ENCODE measurements around the gene CHAF1A. TPM values are rescaled to one million over a fixed set of nuclear protein-coding genes. Genes with fewer than 3 reads are reported as not detected.

Gene CHAF1A
- total and polyA plus RNA-seq, 3 donors from 2014 or later = 24.1 to 37.7 (median 28.6) TPM

DNA sequence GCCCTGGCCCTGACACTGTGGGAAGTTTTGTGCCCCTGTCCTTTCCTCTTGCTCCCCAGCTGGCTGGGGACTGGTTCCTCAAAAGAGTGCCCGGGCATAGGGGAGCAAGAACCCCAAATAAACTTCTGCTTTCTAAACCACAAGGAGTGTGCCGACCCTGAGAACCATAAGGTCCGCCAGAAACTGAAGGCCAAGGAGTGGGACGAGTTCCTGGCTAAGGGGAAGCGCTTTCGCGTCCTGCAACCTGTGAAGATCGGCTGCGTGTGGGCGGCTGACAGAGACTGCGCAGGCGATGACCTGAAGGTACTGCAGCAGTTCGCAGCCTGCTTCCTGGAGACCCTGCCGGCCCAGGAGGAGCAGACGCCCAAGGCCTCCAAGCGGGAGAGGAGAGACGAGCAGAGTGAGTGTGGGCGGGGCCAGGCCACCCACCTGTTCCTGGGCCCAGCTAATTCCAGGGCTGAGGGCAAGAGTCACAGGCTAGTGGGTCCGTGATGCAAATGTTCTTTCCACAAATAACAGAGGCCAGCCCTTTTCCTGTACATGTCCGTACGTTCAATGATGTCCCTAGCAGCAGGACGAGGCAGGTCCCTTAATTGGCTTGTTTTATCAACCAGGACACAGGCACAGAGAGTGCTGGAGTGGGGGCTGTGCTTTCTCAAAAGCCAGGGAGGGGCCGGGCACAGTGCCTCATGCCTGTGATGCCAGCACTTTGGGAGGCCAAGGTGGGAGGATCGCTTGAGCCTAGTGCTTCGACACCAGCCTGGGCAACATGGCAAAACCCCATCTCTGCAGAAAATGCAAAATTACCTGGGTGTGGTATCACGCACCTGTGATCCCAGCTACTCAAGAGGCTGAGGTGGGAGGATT lies 29.6 kb downstream of the CHAF1A start:
- Histone ChIP-seq H3K4me1 (no peaks in the 10 kb centered on the region), H3K4me3 (no peak overlapping the region), H3K27ac (peak overlapping the region in 1 of 2 donors; percentile 2), H3K27me3 (no peaks in the 10 kb centered on the region), H3K9me3 (no peaks in the 10 kb centered on the region), H3K36me3 (ENCODE audit: low read depth, missing control alignments) (no peaks in the 10 kb centered on the region)
- WGBS, 2 donors = 59 to 71% methylated on average over 22 to 26 of the region's 26 CpGs
- DNase-seq = no peak
- intact Hi-C loops (cut with DNase I; ENCODE audit: low total_unique reads) = no loop called here
- no peak for TF ChIP-seq POLR2A (IDR thresholded peaks at IDR 0.05)
- TF ChIP-seq, protein P1, sequence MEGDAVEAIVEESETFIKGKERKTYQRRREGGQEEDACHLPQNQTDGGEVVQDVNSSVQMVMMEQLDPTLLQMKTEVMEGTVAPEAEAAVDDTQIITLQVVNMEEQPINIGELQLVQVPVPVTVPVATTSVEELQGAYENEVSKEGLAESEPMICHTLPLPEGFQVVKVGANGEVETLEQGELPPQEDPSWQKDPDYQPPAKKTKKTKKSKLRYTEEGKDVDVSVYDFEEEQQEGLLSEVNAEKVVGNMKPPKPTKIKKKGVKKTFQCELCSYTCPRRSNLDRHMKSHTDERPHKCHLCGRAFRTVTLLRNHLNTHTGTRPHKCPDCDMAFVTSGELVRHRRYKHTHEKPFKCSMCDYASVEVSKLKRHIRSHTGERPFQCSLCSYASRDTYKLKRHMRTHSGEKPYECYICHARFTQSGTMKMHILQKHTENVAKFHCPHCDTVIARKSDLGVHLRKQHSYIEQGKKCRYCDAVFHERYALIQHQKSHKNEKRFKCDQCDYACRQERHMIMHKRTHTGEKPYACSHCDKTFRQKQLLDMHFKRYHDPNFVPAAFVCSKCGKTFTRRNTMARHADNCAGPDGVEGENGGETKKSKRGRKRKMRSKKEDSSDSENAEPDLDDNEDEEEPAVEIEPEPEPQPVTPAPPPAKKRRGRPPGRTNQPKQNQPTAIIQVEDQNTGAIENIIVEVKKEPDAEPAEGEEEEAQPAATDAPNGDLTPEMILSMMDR (IDR thresholded peaks at IDR 0.05) = no peak

DNA sequence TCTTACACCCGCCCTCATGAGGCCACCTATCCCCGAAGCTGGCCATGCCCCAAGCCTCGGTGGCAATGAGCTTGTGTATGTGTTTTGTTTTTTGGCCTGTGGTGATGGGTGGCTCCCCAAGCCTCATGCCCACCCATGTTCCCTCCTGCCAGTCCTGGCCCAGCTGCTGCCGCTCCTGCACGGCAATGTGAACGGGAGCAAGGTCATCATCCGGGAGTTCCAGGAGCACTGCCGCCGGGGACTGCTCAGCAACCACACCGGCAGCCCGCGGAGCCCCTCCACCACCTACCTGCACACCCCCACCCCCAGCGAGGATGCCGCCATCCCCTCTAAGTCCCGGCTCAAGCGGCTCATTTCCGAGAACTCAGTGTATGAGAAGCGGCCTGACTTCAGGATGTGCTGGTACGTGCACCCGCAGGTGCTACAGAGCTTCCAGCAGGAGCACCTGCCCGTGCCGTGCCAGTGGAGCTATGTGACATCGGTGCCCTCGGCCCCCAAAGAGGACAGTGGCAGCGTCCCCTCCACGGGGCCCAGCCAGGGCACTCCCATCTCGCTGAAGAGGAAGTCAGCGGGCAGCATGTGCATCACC lies 30.6 kb downstream of the CHAF1A start:
- no peaks in the 10 kb centered on the region for H3K4me1 ChIP-seq
- H3K4me3 ChIP-seq = no peak overlapping the region
- H3K27me3 ChIP-seq = no peaks in the 10 kb centered on the region
- intact Hi-C loops (cut with DNase I; ENCODE audit: low total_unique reads) = no loop called here
- no peak for TF ChIP-seq POLR2A (IDR thresholded peaks at IDR 0.05)
- TF ChIP-seq, protein P1 (IDR thresholded peaks at IDR 0.05) = no peak
- no peak for DNase-seq
- WGBS, 2 donors = 91 to 93% methylated on average over 11 to 28 of the region's 28 CpGs
- no peaks in the 10 kb centered on the region for H3K9me3 ChIP-seq
- H3K27ac ChIP-seq = no peak overlapping the region
- no peaks in the 10 kb centered on the region for H3K36me3 ChIP-seq (ENCODE audit: low read depth, missing control alignments)

DNA sequence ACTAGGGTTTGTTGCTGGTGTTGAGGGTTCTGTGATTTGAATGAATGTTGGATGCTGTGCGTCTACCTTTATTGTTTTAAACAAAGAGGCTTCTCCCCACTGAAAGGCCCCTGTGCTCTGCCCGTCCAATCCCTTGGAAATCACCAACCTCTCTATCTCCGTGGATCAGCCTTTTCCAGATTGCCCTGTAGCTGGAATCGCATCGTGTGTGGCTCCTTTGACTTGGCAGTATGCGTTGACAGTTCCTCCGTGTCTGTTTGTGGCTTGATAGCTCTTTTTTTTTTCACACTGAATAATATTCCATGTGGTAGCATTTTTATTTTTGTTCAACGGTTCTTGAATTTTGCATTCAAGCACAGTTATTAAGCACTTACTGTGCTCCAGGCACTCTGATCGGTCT lies 32.0 kb downstream of the CHAF1A start:
- no peak for DNase-seq

DNA sequence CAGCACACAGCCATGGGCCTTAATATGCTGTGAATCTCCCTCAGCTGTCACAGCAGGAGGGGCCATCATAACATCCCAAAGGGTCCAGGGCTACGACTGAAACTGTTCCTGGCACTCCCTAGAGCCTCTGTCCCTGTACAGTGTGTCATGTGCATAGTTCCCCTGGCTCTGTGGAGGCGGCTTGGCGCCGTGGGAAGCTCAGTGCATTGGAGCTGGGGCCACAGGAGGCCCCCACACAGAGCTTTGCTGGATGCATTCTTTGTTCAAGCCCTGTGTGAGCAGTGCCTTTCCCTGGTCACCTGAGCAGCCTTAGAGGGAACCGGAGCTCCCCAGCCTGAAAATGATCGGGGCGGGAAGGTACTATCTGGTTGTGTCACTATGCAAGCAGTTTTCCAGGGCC lies 33.8 kb downstream of the CHAF1A start:
- no peaks in the 10 kb centered on the region for H3K36me3 ChIP-seq (ENCODE audit: low read depth, missing control alignments)
- no peak for TF ChIP-seq POLR2A (IDR thresholded peaks at IDR 0.05)
- TF ChIP-seq, protein P1 (IDR thresholded peaks at IDR 0.05) = no peak

More for the DNA sequence above, 32.0 kb downstream of the CHAF1A start:
- Histone ChIP-seq H3K36me3 (ENCODE audit: low read depth, missing control alignments) (no peaks in the 10 kb centered on the region), H3K4me1 (no peaks in the 10 kb centered on the region), H3K4me3 (no peak overlapping the region), H3K27ac (no peak overlapping the region), H3K9me3 (no peaks in the 10 kb centered on the region), H3K27me3 (no peaks in the 10 kb centered on the region)
- TF ChIP-seq, protein P1 (IDR thresholded peaks at IDR 0.05) = no peak
- TF ChIP-seq POLR2A (IDR thresholded peaks at IDR 0.05) = no peak
- intact Hi-C loops (cut with DNase I; ENCODE audit: low total_unique reads) = no loop called here
- 95 to 97% methylated on average over 9 of the region's 9 CpGs for WGBS, 2 donors

More for the DNA sequence above, 33.8 kb downstream of the CHAF1A start:
- Histone ChIP-seq H3K27ac (no peak overlapping the region), H3K27me3 (no peaks in the 10 kb centered on the region), H3K4me3 (no peak overlapping the region), H3K9me3 (no peaks in the 10 kb centered on the region), H3K4me1 (no peaks in the 10 kb centered on the region)
- intact Hi-C loops (cut with DNase I; ENCODE audit: low total_unique reads) = no loop called here
- whole genome bisulfite sequencing, 2 donors = 80 to 97% methylated on average over 6 to 7 of the region's 7 CpGs
- DNase-seq = no peak
